ENCODE data around the gene TUBD1.

TUBD1 gene

DNA sequence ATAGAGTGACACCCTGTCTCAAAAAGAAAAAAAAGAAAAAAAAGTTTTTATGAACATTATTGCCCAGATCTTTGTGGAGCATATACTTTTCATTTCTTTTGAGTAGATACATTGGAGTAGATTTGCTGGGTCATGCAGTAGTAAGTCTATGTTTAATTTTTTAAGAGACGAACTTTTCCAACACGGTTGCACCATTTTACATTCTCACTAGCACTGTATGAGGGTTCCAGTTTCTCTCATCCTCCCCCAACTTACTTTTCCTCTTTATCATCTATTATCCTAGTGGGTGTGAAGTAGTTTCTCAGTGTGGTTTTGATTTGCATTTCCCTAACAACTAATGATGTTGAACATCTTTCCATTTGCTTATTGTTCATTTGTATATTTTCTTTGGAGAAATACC lies 10.7 kb upstream of the TUBD1 start:
- Histone ChIP-seq H3K4me1 (ENCODE audit: control insufficient read depth in 1 of 2, insufficient read depth in 2 of 2, low read length in 2 of 2) (no peaks in the 10 kb centered on the region), H3K9me3 (ENCODE audit: control insufficient read depth in 1 of 2, low read length in 2 of 2) (no peaks in the 10 kb centered on the region), H3K27me3 (ENCODE audit: control insufficient read depth in 1 of 2, insufficient read depth in 2 of 2, low read length in 2 of 2) (no peaks in the 10 kb centered on the region), H3K27ac (ENCODE audit: low read depth, low read length) (no peak overlapping the region), H3K9ac (ENCODE audit: low read depth in 1 of 2, low read length in 2 of 2) (no peak overlapping the region), H3K36me3 (ENCODE audit: control insufficient read depth in 1 of 2, insufficient read depth in 2 of 2, low read length in 2 of 2) (no peaks in the 10 kb centered on the region), H3K4me3 (ENCODE audit: low read depth in 1 of 2, low read length in 2 of 2) (no peak overlapping the region)

DNA sequence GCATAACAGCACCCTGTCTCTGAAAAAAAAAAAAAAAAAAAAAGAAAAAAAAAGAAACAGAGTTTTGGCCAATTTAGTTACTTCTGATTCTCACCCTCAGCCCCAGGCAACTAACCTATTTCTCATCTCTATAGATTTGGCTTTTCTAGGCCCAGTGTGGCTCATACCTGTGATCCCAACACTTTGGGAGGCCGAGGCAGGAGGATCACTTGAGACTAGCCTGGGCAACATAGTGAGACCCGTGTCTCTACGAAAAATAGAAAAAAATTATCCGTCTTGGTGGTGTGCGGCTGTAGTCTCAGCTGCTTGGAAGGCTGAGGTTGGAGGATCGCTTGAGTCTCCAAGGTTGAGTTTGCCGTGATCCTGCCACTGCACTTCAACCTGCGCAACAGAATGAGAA lies 8.9 kb upstream of the TUBD1 start:
- Histone ChIP-seq H3K4me3 (ENCODE audit: low read depth in 1 of 2, low read length in 2 of 2) (no peak overlapping the region), H3K36me3 (ENCODE audit: control insufficient read depth in 1 of 2, insufficient read depth in 2 of 2, low read length in 2 of 2) (no peaks in the 10 kb centered on the region), H3K4me1 (ENCODE audit: control insufficient read depth in 1 of 2, insufficient read depth in 2 of 2, low read length in 2 of 2) (no peaks in the 10 kb centered on the region), H3K9me3 (ENCODE audit: control insufficient read depth in 1 of 2, low read length in 2 of 2) (no peaks in the 10 kb centered on the region), H3K27me3 (ENCODE audit: control insufficient read depth in 1 of 2, insufficient read depth in 2 of 2, low read length in 2 of 2) (no peaks in the 10 kb centered on the region), H3K27ac (ENCODE audit: low read depth, low read length) (no peak overlapping the region), H3K9ac (ENCODE audit: low read depth in 1 of 2, low read length in 2 of 2) (no peak overlapping the region)

DNA sequence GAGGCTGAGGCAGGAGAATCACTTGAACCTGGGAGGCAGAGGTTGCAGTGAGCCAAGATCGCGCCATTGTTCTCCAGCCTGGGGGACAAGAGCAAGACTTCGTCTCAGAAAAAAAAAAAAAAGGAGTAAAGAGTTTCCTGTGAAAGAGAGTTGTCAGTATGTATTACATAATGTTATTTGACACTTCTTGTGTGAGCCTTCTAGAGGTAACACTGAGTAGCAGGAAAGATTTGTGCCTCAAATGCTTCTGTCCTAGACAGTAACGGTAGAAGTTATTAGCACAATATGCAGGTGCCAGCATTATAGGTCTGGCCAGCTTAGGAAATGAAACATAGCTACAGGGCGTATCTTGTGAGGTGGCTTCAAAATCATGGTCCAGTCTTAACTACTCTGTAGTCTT lies 6.4 kb upstream of the TUBD1 start:
- H3K9ac ChIP-seq (ENCODE audit: low read depth in 1 of 2, low read length in 2 of 2), result no peak overlapping the region
- H3K4me3 ChIP-seq (ENCODE audit: low read depth in 1 of 2, low read length in 2 of 2), result no peak overlapping the region
- no peaks in the 10 kb centered on the region for H3K27me3 ChIP-seq (ENCODE audit: control insufficient read depth in 1 of 2, insufficient read depth in 2 of 2, low read length in 2 of 2)
- H3K4me1 ChIP-seq (ENCODE audit: control insufficient read depth in 1 of 2, insufficient read depth in 2 of 2, low read length in 2 of 2), result peaks cover 3 to 7% of the 10 kb centered on the region in 2 donors
- H3K9me3 ChIP-seq (ENCODE audit: control insufficient read depth in 1 of 2, low read length in 2 of 2), result no peaks in the 10 kb centered on the region
- H3K27ac ChIP-seq (ENCODE audit: low read depth, low read length), result no peak overlapping the region
- H3K36me3 ChIP-seq (ENCODE audit: control insufficient read depth in 1 of 2, insufficient read depth in 2 of 2, low read length in 2 of 2), result no peaks in the 10 kb centered on the region

DNA sequence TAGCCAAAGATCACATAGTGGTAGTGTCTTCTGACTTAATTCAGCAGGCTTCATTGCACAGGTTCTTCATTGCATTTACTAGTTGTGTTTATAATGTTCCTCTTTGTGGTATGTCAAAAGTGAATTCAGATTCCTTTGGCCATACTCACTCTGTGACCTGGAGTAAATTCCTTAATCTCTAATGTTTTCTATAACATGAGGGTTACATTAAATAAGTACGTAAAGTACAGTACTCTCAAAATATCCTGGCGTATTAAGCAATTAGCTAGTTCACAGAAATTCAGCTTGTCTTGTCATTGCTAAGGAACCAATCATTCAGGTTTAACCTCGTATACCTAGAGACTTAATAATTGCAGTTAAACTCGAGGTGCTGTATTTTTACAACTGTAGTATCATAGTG lies 4.3 kb upstream of the TUBD1 start:
- Histone ChIP-seq H3K4me1 (ENCODE audit: control insufficient read depth in 1 of 2, insufficient read depth in 2 of 2, low read length in 2 of 2) (peaks cover 7 to 9% of the 10 kb centered on the region in 2 donors), H3K9ac (ENCODE audit: low read depth in 1 of 2, low read length in 2 of 2) (no peak overlapping the region), H3K27me3 (ENCODE audit: control insufficient read depth in 1 of 2, insufficient read depth in 2 of 2, low read length in 2 of 2) (no peaks in the 10 kb centered on the region), H3K9me3 (ENCODE audit: control insufficient read depth in 1 of 2, low read length in 2 of 2) (no peaks in the 10 kb centered on the region), H3K27ac (ENCODE audit: low read depth, low read length) (no peak overlapping the region), H3K36me3 (ENCODE audit: control insufficient read depth in 1 of 2, insufficient read depth in 2 of 2, low read length in 2 of 2) (no peaks in the 10 kb centered on the region), H3K4me3 (ENCODE audit: low read depth in 1 of 2, low read length in 2 of 2) (no peak overlapping the region)

DNA sequence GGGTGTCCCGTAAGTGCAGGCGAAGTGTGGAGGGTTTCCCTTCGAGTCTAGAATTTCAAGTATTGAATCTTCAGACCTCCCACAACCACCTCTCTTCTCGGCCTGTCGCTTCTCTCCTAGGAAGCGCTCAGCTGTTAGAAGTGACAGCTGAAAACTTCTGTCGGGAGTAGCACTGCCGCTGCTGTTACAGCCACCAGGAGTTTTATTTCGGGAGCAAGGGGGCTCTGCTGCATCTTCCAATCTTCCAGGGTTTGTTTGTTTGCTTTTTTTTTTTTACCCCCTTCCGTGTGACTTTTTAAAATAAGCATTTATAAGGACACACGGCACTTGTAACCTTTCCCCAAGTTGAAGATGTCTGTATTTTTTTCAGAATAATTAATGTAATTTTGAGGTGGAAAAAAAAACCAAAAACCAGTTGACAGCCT lies 945 bp upstream of the TUBD1 start:
- Histone ChIP-seq H3K4me1 (ENCODE audit: control insufficient read depth in 1 of 2, insufficient read depth in 2 of 2, low read length in 2 of 2) (peaks cover 7 to 14% of the 10 kb centered on the region in 2 donors), H3K9ac (ENCODE audit: low read depth in 1 of 2, low read length in 2 of 2) (peak overlapping the region; percentile 89 to 95), H3K36me3 (ENCODE audit: control insufficient read depth in 1 of 2, insufficient read depth in 2 of 2, low read length in 2 of 2) (no peaks in the 10 kb centered on the region), H3K27me3 (ENCODE audit: control insufficient read depth in 1 of 2, insufficient read depth in 2 of 2, low read length in 2 of 2) (no peaks in the 10 kb centered on the region), H3K9me3 (ENCODE audit: control insufficient read depth in 1 of 2, low read length in 2 of 2) (no peaks in the 10 kb centered on the region), H3K4me3 (ENCODE audit: low read depth in 1 of 2, low read length in 2 of 2) (peak overlapping the region; percentile 92 to 93), H3K27ac (ENCODE audit: low read depth, low read length) (peak overlapping the region; percentile 71)

DNA sequence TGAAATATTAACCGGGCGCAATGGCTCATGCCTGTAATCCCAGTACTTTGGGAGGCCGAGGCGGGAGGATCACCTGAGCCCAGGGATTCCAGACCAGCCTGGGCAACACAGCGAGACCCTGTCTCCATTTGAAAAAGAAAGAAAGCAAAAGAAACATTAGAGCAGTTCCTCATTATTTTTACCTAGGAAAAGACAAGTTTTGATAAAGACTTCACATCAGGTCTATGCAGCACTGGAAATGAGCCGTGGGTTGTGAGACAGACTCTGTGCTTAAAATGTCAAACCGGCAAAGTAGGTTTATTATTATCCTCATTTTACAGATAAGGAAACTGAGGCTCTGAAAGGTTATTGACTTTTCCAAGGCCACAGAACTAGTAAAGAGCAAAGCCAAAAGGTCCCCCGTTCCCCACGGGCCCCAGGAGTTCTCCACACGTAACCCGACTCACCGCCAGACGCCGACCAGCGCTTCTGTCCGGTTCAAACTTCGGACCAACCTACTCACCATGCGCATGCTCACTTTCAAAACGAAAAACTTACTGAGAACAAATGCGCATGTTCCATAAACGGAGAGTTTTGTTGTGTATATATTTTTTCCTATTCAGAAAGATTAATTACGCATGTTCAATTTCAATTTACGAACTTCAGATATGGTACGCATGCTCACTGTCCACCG lies 356 bp downstream of the TUBD1 start:
- Histone ChIP-seq H3K27me3 (ENCODE audit: control insufficient read depth in 1 of 2, insufficient read depth in 2 of 2, low read length in 2 of 2) (no peaks in the 10 kb centered on the region), H3K27ac (ENCODE audit: low read depth, low read length) (peak overlapping the region; percentile 39), H3K4me1 (ENCODE audit: control insufficient read depth in 1 of 2, insufficient read depth in 2 of 2, low read length in 2 of 2) (peaks cover 7 to 14% of the 10 kb centered on the region in 2 donors), H3K9me3 (ENCODE audit: control insufficient read depth in 1 of 2, low read length in 2 of 2) (no peaks in the 10 kb centered on the region), H3K9ac (ENCODE audit: low read depth in 1 of 2, low read length in 2 of 2) (peak overlapping the region; percentile 80 to 89), H3K4me3 (ENCODE audit: low read depth in 1 of 2, low read length in 2 of 2) (peak overlapping the region; percentile 92 to 93), H3K36me3 (ENCODE audit: control insufficient read depth in 1 of 2, insufficient read depth in 2 of 2, low read length in 2 of 2) (peaks cover 0 to 6% of the 10 kb centered on the region in 2 donors)

DNA sequence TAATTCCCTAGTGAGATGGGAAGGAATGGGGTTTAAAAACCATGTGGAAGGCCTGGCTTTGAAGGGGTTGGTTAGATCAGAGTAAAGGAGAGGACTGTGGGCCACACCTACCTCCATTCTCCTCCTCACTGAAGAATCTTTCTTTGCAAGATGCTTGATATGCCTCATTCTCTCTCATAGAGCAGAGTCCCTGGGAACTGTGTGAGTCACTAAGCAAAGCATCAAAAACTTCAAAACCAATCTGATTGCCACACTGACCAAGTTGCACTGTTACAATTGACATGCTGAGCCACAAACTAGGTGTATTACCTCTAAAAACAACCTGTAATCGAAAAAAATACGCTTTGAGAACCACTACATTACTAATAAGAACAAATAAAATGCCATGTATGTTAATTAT lies 2.0 kb downstream of the TUBD1 start:
- Histone ChIP-seq H3K27ac (ENCODE audit: low read depth, low read length) (no peak overlapping the region), H3K36me3 (ENCODE audit: control insufficient read depth in 1 of 2, insufficient read depth in 2 of 2, low read length in 2 of 2) (peaks cover 0 to 11% of the 10 kb centered on the region in 2 donors), H3K4me1 (ENCODE audit: control insufficient read depth in 1 of 2, insufficient read depth in 2 of 2, low read length in 2 of 2) (peaks cover 7 to 14% of the 10 kb centered on the region in 2 donors), H3K4me3 (ENCODE audit: low read depth in 1 of 2, low read length in 2 of 2) (no peak overlapping the region), H3K9ac (ENCODE audit: low read depth in 1 of 2, low read length in 2 of 2) (no peak overlapping the region), H3K27me3 (ENCODE audit: control insufficient read depth in 1 of 2, insufficient read depth in 2 of 2, low read length in 2 of 2) (no peaks in the 10 kb centered on the region), H3K9me3 (ENCODE audit: control insufficient read depth in 1 of 2, low read length in 2 of 2) (no peaks in the 10 kb centered on the region)

DNA sequence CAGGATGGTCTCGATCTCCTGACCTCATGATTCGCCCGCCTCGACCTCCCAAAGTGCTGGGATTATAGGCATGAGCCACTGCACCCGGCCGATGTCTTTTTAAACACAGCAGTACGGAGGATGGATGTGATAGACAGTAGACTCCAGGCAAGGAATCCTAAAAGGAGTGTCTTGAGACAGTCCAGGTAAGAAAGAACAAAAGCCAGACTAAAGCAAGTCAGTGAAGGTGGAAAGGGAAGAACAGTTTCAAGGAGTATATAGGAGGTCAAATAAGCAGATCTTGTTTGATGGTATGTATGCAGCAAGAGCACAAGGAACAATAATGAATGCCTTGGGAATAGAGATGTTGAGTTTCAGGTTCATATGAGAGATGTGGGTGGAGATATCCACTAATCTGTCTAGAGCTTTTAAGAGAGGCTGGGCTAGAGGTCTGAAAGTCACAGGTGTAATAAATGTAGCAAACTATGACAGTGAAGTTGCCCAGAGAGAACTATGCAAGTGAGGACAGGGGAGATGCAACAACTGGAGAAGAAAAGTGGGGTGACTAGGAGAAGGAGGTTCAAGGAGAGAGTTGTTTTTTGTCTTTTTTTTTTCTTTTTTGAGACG lies 4.5 kb downstream of the TUBD1 start:
- H3K27ac ChIP-seq (ENCODE audit: low read depth, low read length), result no peak overlapping the region
- no peak overlapping the region for H3K9ac ChIP-seq (ENCODE audit: low read depth in 1 of 2, low read length in 2 of 2)
- H3K9me3 ChIP-seq (ENCODE audit: control insufficient read depth in 1 of 2, low read length in 2 of 2), result no peaks in the 10 kb centered on the region
- H3K36me3 ChIP-seq (ENCODE audit: control insufficient read depth in 1 of 2, insufficient read depth in 2 of 2, low read length in 2 of 2), result peaks cover 0 to 27% of the 10 kb centered on the region in 2 donors
- no peak overlapping the region for H3K4me3 ChIP-seq (ENCODE audit: low read depth in 1 of 2, low read length in 2 of 2)
- peaks cover 0 to 6% of the 10 kb centered on the region in 2 donors for H3K4me1 ChIP-seq (ENCODE audit: control insufficient read depth in 1 of 2, insufficient read depth in 2 of 2, low read length in 2 of 2)
- no peaks in the 10 kb centered on the region for H3K27me3 ChIP-seq (ENCODE audit: control insufficient read depth in 1 of 2, insufficient read depth in 2 of 2, low read length in 2 of 2)

DNA sequence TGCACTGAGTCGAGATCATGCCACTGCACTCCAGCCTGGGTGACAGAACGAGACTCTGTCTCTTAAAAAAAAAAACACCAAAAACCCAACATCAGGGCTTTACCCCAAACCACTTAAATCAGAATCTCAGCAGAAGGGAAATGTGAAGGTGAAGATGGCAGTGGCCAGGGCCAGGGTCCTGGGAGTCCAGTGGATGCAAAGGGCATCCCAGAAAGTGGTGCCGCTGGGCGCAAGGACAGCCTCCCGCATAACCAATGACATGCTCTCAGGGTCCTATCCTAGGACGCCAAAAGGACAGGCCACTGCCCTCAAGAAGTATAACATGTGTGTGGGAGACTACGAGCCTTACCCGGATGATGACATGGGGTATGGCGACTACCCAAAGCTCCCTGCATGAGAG lies 7.9 kb downstream of the TUBD1 start:
- H3K4me1 ChIP-seq (ENCODE audit: control insufficient read depth in 1 of 2, insufficient read depth in 2 of 2, low read length in 2 of 2), result no peaks in the 10 kb centered on the region
- no peak overlapping the region for H3K27ac ChIP-seq (ENCODE audit: low read depth, low read length)
- H3K9ac ChIP-seq (ENCODE audit: low read depth in 1 of 2, low read length in 2 of 2), result no peak overlapping the region
- no peaks in the 10 kb centered on the region for H3K27me3 ChIP-seq (ENCODE audit: control insufficient read depth in 1 of 2, insufficient read depth in 2 of 2, low read length in 2 of 2)
- H3K36me3 ChIP-seq (ENCODE audit: control insufficient read depth in 1 of 2, insufficient read depth in 2 of 2, low read length in 2 of 2), result peaks cover 0 to 38% of the 10 kb centered on the region in 2 donors
- H3K9me3 ChIP-seq (ENCODE audit: control insufficient read depth in 1 of 2, low read length in 2 of 2), result no peaks in the 10 kb centered on the region
- no peak overlapping the region for H3K4me3 ChIP-seq (ENCODE audit: low read depth in 1 of 2, low read length in 2 of 2)

DNA sequence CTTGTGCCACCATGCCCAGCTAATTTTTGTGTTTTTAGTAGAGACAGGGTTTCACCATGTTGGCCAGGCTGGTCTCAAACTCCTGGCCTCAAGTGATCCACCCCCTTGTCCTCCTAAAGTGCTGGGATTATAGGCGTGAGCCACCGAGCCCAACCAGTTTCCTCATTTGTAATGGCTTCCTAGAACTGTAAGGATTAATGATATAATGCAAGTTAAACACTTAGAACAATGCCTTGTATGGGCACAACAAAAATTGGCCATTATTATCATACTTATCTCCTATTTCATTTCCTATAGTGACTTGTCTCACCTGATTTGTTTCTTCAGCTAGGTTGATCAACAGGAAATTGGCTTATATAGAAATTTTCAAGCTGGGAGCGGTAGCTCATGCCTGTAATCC lies 14.1 kb downstream of the TUBD1 start:
- Histone ChIP-seq H3K9ac (ENCODE audit: low read depth in 1 of 2, low read length in 2 of 2) (no peak overlapping the region), H3K36me3 (ENCODE audit: control insufficient read depth in 1 of 2, insufficient read depth in 2 of 2, low read length in 2 of 2) (peaks cover 7 to 40% of the 10 kb centered on the region in 2 donors), H3K4me1 (ENCODE audit: control insufficient read depth in 1 of 2, insufficient read depth in 2 of 2, low read length in 2 of 2) (no peaks in the 10 kb centered on the region), H3K27ac (ENCODE audit: low read depth, low read length) (no peak overlapping the region), H3K27me3 (ENCODE audit: control insufficient read depth in 1 of 2, insufficient read depth in 2 of 2, low read length in 2 of 2) (no peaks in the 10 kb centered on the region), H3K4me3 (ENCODE audit: low read depth in 1 of 2, low read length in 2 of 2) (no peak overlapping the region), H3K9me3 (ENCODE audit: control insufficient read depth in 1 of 2, low read length in 2 of 2) (no peaks in the 10 kb centered on the region)

All from duodenal mucosa (tissue), 2 donors.